ENCODE data around the gene VPS41.

DNA sequence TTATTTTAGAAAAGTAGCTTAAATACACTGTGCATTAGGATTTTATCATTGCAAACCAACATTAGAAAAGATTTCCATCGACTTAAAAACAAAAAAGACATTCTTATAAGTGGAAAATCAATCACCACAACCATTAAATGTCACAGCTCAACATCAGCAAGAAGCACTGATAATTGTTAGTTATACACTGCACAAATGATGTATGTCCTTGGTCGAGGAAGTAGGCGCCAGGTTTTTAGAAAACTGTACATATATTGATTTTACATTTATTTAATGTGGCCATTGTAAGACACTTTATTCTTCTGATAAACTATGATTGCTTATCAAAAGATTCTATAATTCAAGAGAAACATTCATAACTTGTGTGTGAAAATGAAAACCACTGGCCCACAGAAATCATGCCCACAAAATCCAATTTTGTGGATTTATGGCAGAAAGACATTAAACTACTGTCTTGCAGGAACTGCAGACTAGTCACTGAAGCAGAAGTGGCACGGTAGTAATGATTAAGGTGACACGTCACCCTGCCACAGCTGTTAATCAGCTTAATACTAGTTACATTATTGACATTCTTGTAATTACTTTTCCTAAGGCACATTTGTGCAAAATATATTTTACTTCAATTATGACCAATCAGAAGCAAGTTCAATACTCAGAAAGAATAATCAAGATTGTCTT, 79.4 kb downstream of the VPS41 start:
- no peak for TF ChIP-seq ZNF350 (tag by site-specific recombination; IDR thresholded peaks at IDR 0.05)
- no peak for TF ChIP-seq CTCF (tag by site-specific recombination; IDR thresholded peaks at IDR 0.05)
- no peak for TF ChIP-seq ZNF302 (tag by site-specific recombination; IDR thresholded peaks at IDR 0.05; ENCODE audit: low read depth)

All from HEK293 (cell line).